Motor neuron (in vitro differentiated cells): ENCODE results near the gene FOXP1. TPM values are rescaled to one million over a fixed set of nuclear protein-coding genes. Genes with fewer than 3 reads are reported as not detected.

Experiments used
- ATAC-seq, 8 experiments: fragments of 200-7000 bp; cut with Tn5 transposase; replicated peaks in 6 of 8; 2 replicates each; pipeline ENCODE4 v1.8.0; 2021; ENCODE audit warnings: mild to moderate bottlenecking in 8 of 8, moderate library complexity in 8 of 8
- H3K27ac ChIP-seq, 2 donors: fragments of 250-450 bp; sonication (Bioruptor Pico); 2 replicates each; pipeline ENCODE4 v1.9.0; 2021; ENCODE audit warnings: antibody characterized with exemption in 2 of 2, mild to moderate bottlenecking in 2 of 2, moderate library complexity in 1 of 2
- H3K4me1 ChIP-seq, 2 donors: fragments of 250-450 bp; sonication (Bioruptor Pico); replicated peaks in 1 of 2; 2 replicates each; pipeline ENCODE4 v1.6.1; 2021; ENCODE audit warnings: antibody characterized with exemption in 2 of 2, mild to moderate bottlenecking in 2 of 2, moderate library complexity in 1 of 2
- H3K4me3 ChIP-seq, 5 donors: fragments of 250-450 bp; sonication (Bioruptor Pico); 2 replicates each; pipeline ENCODE4 v1.9.0; 2021; ENCODE audit warnings: antibody characterized with exemption in 5 of 5, mild to moderate bottlenecking in 5 of 5, moderate library complexity in 4 of 5
- WGBS, 10 experiments: fragments of 450-650 bp; shearing (Covaris generic); methylation state at CpG; one replicate each; pipeline ENCODE4 v1.0.0; 2022; 5-methylcytosine and 5-hydroxymethylcytosine counted together
- in situ Hi-C, 9 experiments: fragments of 400-800 bp; cut with MboI; loops; one replicate each; pipeline ENCODE4 v1.15.0; 2021; ENCODE audit warnings: low sequenced_read_pairs in 9 of 9, low pct_unique_long_range_greater_than_20kb in 2 of 9; ENCODE audit not compliant: unreplicated experiment in 9 of 9
- total RNA-seq, 8 experiments: library from RNA; unstranded; fragments of 300-600 nt; gene quantifications; 2 replicates each; pipeline versions ENCODE4 v1.2.3 to v1.2.4, GENCODE V29; 2022

The FOXP1 gene
- total RNA-seq, 8 experiments from 2014 or later = 7.0 to 118 (median 74.5) TPM

- in situ Hi-C loops = no loop called here
- Histone ChIP-seq H3K4me1 (peaks cover 11 to 16% of the 10 kb centered on the region in 2 donors), H3K4me3 (no peak overlapping the region), H3K27ac (no peak overlapping the region)
- ATAC-seq = no peak
- WGBS, 10 experiments = 89 to 100% (median 100%) methylated on average over 1 to 5 of the region's 5 CpGs; no CpG with 5 or more reads in 1 of the 10 experiments
These were observed 89.3 kb downstream of the FOXP1 start for GRCh38 chr3:71494212-71494611.

- in situ Hi-C loops = no loop called here
- WGBS, 10 experiments = 82 to 100% (median 91%) methylated on average over 1 to 9 of the region's 9 CpGs
- H3K4me3 ChIP-seq = no peak overlapping the region
These were observed 90.4 kb downstream of the FOXP1 start for GRCh38 chr3:71492974-71493771.

GRCh38 chr3:71492566-71492965 is 91.0 kb downstream of the FOXP1 start:
- H3K4me1 ChIP-seq = peaks cover 6 to 13% of the 10 kb centered on the region in 2 donors
- no peak overlapping the region for H3K27ac ChIP-seq
- H3K4me3 ChIP-seq = no peak overlapping the region
- in situ Hi-C loops = no loop called here
- ATAC-seq = no peak

More at GRCh38 chr3:71492974-71493771, 90.4 kb downstream of the FOXP1 start:
- peaks cover 11 to 17% of the 10 kb centered on the region in 2 donors for H3K4me1 ChIP-seq
- no peak overlapping the region for H3K27ac ChIP-seq
- ATAC-seq = no peak

GRCh38 chr3:71491154-71491752 is 92.3 kb downstream of the FOXP1 start:
- 78 to 100% (median 93%) methylated on average over 1 to 7 of the region's 9 CpGs; no CpG with 5 or more reads in 1 of the 10 experiments for WGBS, 10 experiments
- H3K27ac ChIP-seq = no peak overlapping the region
- no peak for ATAC-seq
- in situ Hi-C loops = no loop called here
- H3K4me3 ChIP-seq = no peak overlapping the region
- peaks cover 0 to 4% of the 10 kb centered on the region in 2 donors for H3K4me1 ChIP-seq

- no peak overlapping the region for H3K27ac ChIP-seq
- in situ Hi-C loops = no loop called here
- WGBS, 10 experiments = 93 to 100% (median 100%) methylated on average over 1 to 3 of the region's 3 CpGs; no CpG with 5 or more reads in 3 of the 10 experiments
- peaks cover 0 to 4% of the 10 kb centered on the region in 2 donors for H3K4me1 ChIP-seq
- no peak for ATAC-seq
- H3K4me3 ChIP-seq = no peak overlapping the region
These were observed 92.8 kb downstream of the FOXP1 start for GRCh38 chr3:71490692-71491091.

GRCh38 chr3:71489315-71489761 is 94.2 kb downstream of the FOXP1 start:
- no peak overlapping the region for H3K27ac ChIP-seq
- in situ Hi-C loops = no loop called here
- no peak for ATAC-seq

GRCh38 chr3:71488882-71489281 is 94.6 kb downstream of the FOXP1 start:
- Histone ChIP-seq H3K4me3 (no peak overlapping the region), H3K4me1 (peaks cover 0 to 8% of the 10 kb centered on the region in 2 donors), H3K27ac (no peak overlapping the region)
- no peak for ATAC-seq
- in situ Hi-C loops = no loop called here
- WGBS, 10 experiments = 80 to 100% (median 96%) methylated on average over 1 to 9 of the region's 9 CpGs; no CpG with 5 or more reads in 1 of the 10 experiments

More at GRCh38 chr3:71489315-71489761, 94.2 kb downstream of the FOXP1 start:
- WGBS, 10 experiments = 82 to 100% (median 95%) methylated on average over 2 to 7 of the region's 9 CpGs; no CpG with 5 or more reads in 1 of the 10 experiments
- no peak overlapping the region for H3K4me3 ChIP-seq
- peaks cover 0 to 8% of the 10 kb centered on the region in 2 donors for H3K4me1 ChIP-seq

- Histone ChIP-seq H3K4me3 (no peak overlapping the region), H3K4me1 (peaks cover 0 to 8% of the 10 kb centered on the region in 2 donors), H3K27ac (no peak overlapping the region)
- in situ Hi-C loops = no loop called here
- peak in 1 of 8 experiments; percentile 48 for ATAC-seq
- WGBS, 10 experiments = 47 to 100% (median 92%) methylated on average over 1 to 6 of the region's 6 CpGs
These were observed 95.1 kb downstream of the FOXP1 start for GRCh38 chr3:71488391-71488809.

GRCh38 chr3:71487418-71487817 is 96.1 kb downstream of the FOXP1 start:
- peaks cover 0 to 8% of the 10 kb centered on the region in 2 donors for H3K4me1 ChIP-seq
- in situ Hi-C loops = no loop called here
- H3K4me3 ChIP-seq = no peak overlapping the region
- ATAC-seq = no peak
- H3K27ac ChIP-seq = no peak overlapping the region
- WGBS, 10 experiments = 57 to 98% (median 82%) methylated on average over 1 to 5 of the region's 5 CpGs; no CpG with 5 or more reads in 1 of the 10 experiments

- H3K27ac ChIP-seq = no peak overlapping the region
- in situ Hi-C loops = no loop called here
- 74 to 100% (median 98%) methylated on average over 1 to 6 of the region's 6 CpGs; no CpG with 5 or more reads in 1 of the 10 experiments for WGBS, 10 experiments
- no peak for ATAC-seq
- H3K4me1 ChIP-seq = peaks cover 0 to 8% of the 10 kb centered on the region in 2 donors
- no peak overlapping the region for H3K4me3 ChIP-seq
These were observed 96.7 kb downstream of the FOXP1 start for GRCh38 chr3:71486831-71487230.

- peaks cover 0 to 8% of the 10 kb centered on the region in 2 donors for H3K4me1 ChIP-seq
- WGBS, 10 experiments = 50 to 100% (median 89%) methylated on average over 1 of the region's 1 CpG; no CpG with 5 or more reads in 3 of the 10 experiments
- in situ Hi-C loops = no loop called here
- ATAC-seq = no peak
- no peak overlapping the region for H3K27ac ChIP-seq
- H3K4me3 ChIP-seq = no peak overlapping the region
These were observed 97.6 kb downstream of the FOXP1 start for GRCh38 chr3:71485896-71486295.

GRCh38 chr3:71484452-71484851 is 99.1 kb downstream of the FOXP1 start:
- no peak overlapping the region for H3K4me3 ChIP-seq
- in situ Hi-C loops = no loop called here
- WGBS, 10 experiments = 72 to 100% (median 92%) methylated on average over 1 to 5 of the region's 5 CpGs; no CpG with 5 or more reads in 3 of the 10 experiments
- ATAC-seq = no peak
- peaks cover 0 to 8% of the 10 kb centered on the region in 2 donors for H3K4me1 ChIP-seq
- no peak overlapping the region for H3K27ac ChIP-seq

- ATAC-seq = no peak
- no peak overlapping the region for H3K4me3 ChIP-seq
- WGBS, 10 experiments = 80 to 100% (median 95%) methylated on average over 1 to 2 of the region's 2 CpGs; no CpG with 5 or more reads in 1 of the 10 experiments
These were observed 99.5 kb downstream of the FOXP1 start for GRCh38 chr3:71484047-71484446.

More at GRCh38 chr3:71484047-71484446, 99.5 kb downstream of the FOXP1 start:
- Histone ChIP-seq H3K4me1 (peaks cover 0 to 8% of the 10 kb centered on the region in 2 donors), H3K27ac (no peak overlapping the region)
- in situ Hi-C loops = no loop called here
